HG02763 (cell line): ENCODE data around the gene CCDC51.

Source experiments
- ATAC-seq: cut with Tn5 transposase; IDR thresholded peaks from one replicate; pipeline ENCODE4 v1.9.1; 2021; ENCODE audit warnings: mild to moderate bottlenecking, moderate library complexity; ENCODE audit not compliant: unreplicated experiment

The CCDC51 gene

GRCh38 chr3:48394391-48394790 lies 45.5 kb downstream of the CCDC51 start:
- no peak for ATAC-seq

GRCh38 chr3:48388966-48389365 lies 51.0 kb downstream of the CCDC51 start:
- no peak for ATAC-seq

GRCh38 chr3:48387634-48388033 lies 52.3 kb downstream of the CCDC51 start:
- ATAC-seq = no peak
